WI38 (cell line): ENCODE results near the gene ATP6V1E1.
"Not testable (repeated sequence)": the region's sequence is repeated elsewhere in the genome, so short reads cannot be mapped to it uniquely, and the experiment has no call there.

Source experiments
- H3K4me3 ChIP-seq: 2 replicates; pipeline ENCODE4 v1.5.1; 2011; ENCODE audit warnings: low read depth, mild to moderate bottlenecking, control low read depth, low read length
- TF ChIP-seq, protein P1 (sequence below): IDR thresholded peaks from 2 replicates; pipeline ENCODE4 v1.5.1; 2012; ENCODE audit warnings: low read depth, mild to moderate bottlenecking, control low read depth, low read length

Gene ATP6V1E1

DNA sequence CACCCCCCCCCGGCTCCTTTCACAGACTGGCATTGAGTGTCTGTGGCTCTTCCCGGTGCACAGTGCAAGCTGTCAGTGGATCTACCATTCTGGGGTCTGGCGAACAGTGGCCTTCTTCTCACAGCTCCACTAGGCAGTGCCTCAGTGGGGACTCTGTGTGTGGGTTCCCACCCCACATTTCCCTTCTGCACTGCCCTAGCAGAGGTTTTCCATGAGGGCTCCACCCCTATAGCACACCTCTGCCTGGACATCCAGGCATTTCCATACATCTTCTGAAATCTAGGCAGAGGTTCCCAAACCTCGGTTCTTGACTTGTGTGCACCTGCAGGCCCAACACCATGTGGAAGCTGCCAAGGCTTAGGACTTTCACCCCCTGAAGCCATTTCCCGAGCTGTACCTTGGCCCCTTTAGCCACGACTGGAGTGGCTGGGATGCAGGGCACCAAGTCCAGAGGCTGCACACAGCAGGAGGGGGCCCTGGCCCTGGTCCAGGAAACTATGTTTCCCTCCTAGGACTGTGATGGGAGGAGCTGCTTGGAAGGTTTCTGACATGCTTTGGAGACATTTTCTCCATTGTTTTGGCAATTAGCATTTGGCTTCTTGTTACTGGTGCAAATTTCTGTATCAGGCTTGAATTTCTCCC is 36.0 kb upstream of the ATP6V1E1 start:
- no peak overlapping the region for H3K4me3 ChIP-seq
- TF ChIP-seq, protein P1, sequence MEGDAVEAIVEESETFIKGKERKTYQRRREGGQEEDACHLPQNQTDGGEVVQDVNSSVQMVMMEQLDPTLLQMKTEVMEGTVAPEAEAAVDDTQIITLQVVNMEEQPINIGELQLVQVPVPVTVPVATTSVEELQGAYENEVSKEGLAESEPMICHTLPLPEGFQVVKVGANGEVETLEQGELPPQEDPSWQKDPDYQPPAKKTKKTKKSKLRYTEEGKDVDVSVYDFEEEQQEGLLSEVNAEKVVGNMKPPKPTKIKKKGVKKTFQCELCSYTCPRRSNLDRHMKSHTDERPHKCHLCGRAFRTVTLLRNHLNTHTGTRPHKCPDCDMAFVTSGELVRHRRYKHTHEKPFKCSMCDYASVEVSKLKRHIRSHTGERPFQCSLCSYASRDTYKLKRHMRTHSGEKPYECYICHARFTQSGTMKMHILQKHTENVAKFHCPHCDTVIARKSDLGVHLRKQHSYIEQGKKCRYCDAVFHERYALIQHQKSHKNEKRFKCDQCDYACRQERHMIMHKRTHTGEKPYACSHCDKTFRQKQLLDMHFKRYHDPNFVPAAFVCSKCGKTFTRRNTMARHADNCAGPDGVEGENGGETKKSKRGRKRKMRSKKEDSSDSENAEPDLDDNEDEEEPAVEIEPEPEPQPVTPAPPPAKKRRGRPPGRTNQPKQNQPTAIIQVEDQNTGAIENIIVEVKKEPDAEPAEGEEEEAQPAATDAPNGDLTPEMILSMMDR, result no peak

DNA sequence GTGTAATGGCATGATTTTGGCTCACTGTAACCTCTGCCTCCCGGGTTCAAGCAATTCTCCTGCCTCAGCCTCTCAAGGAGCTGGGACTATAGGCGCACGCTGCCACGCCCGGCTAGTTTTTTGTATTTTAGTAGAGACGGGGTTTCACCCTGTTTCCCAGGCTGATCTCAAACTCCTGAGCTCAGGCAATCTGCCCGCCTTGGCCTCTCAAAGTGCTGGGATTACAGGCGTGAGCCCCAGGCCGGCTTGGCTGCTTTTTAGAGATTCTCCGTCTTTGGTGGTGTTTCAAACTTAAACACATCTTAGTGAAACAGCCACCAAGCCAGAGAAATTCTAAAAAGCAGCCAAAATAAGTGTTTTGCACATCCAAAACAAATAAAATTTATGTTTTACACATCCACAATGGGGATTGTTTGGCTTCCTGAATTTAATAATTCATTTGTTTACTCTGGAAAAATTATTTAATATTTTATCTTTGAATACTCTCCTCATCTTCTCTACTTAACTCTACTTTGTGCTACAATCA is 28.4 kb upstream of the ATP6V1E1 start:
- TF ChIP-seq, protein P1, result no peak
- no peak overlapping the region for H3K4me3 ChIP-seq

DNA sequence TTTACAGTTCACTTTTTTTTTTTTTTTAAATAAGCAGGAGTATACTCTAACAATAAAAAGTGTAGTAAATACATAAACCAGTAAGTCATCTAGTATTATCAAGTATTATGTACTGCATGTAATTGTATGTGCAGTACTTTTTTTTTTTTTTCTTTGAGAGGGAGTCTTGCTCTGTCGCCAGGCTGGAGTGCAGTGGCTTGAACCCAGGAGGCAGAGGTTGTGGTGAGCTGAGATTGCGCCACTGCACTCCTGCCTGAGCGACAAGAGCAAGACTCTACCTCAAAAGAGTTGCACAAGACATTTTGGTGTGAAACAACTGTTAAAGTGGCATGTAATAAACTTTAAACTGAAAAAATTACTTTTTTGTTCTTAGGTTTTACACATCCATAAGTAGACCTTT is 26.7 kb upstream of the ATP6V1E1 start:
- TF ChIP-seq, protein P1, result no peak
- no peak overlapping the region for H3K4me3 ChIP-seq

DNA sequence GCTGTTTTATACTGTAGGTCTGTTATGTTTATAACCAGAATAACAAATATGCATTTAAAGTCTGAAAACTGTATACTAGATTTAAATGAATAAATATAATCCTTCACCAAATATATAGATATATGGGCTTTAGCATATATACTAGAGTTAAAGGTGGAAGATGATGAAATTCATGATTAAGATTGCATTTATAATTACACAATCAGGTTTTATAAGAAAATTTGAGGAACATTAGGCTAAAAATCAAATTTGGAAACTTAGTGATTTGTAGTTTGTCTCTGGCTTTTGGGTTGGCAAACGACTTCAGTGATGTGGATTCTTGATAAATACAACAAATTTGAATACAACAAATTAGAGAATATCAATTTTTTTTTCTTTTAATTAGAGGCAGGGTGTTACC is 20.0 kb upstream of the ATP6V1E1 start:
- TF ChIP-seq, protein P1, result no peak
- H3K4me3 ChIP-seq, result no peak overlapping the region

DNA sequence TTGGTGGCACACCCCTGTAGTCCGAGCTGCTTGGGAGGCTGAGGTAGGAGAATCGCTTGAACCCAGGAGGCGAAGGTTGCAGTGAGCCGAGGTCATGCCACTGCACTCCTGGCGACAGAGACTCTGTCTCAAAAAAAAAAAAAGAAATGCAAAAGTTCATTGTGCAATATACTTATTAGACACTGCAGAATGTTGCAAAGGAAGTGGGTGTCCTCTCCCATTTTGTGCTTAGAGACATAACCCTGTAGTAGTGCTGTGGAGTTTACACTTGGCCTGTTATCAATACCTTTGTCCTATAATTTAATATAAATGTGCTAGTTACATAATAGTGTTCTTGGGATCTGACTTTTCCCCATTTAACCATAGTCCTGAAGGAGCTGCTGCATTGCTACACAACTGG is 19.4 kb upstream of the ATP6V1E1 start:
- H3K4me3 ChIP-seq, result no peak overlapping the region
- TF ChIP-seq, protein P1, result no peak

DNA sequence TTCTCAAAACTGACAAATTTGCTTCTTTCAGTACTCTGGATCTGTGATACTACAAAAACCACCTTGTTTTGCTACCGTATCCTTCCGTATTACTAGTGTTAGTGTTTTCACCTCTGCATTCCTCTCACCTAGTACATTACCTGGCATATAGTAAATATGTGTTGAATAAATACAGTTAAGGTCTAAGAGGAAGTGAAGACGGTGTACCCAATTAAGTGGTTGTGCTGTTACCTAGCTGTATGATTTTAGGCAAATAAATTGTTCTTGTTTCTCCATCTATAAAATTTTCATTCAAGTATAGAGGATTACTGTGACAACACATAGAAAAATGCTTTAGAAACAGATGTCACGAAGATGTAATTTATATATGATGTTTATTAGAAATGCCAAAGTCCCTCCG is 18.9 kb upstream of the ATP6V1E1 start:
- no peak overlapping the region for H3K4me3 ChIP-seq
- TF ChIP-seq, protein P1, result no peak

DNA sequence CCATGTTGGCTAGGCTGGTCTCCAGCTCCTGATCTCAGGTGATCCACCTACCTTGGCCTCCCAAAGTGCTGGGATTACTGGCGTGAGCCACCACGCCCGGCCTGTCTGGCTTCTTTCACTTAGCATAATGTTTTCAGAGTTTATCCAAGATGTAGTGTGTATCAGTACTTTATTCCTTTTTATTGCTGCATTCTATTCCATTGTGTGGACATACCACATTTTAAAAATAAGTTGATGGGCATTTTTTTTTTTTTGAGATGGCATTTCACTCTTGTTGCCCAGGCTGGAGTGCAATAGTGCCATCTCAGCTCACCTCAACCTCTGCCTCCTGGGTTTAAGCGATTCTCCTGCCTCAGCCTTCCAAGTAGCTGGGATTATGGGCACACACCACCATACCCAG is 13.8 kb upstream of the ATP6V1E1 start:
- H3K4me3 ChIP-seq, result not testable (repeated sequence)

DNA sequence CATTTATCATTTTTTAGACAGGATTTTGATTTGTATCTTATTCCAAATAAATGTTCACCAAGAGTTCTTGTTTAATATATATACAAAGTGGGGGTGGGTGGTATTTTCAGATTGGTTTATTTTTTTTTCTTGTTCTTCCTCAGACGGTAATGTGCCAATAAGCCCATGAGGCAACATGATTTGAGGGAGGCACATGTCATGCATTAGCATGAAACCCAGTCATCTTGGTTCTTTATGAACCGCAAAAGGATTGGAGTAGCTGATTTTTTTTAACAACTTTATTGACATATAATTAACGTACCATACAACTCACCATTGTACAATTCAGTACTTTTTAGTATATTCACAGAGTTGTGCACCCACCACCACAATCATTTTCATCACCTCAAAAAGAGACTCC is 12.7 kb upstream of the ATP6V1E1 start:
- H3K4me3 ChIP-seq, result no peak overlapping the region
- TF ChIP-seq, protein P1, result no peak
